B cell (primary cell): Measurements from ENCODE around the gene CLGN. TPM values are rescaled to one million over a fixed set of nuclear protein-coding genes. Genes with fewer than 3 reads are reported as not detected.
"Not testable (repeated sequence)": the region's sequence is repeated elsewhere in the genome, so short reads cannot be mapped to it uniquely, and the experiment has no call there.

Source experiments
- ATAC-seq: fragments of 200-7000 bp; cut with Tn5 transposase; one replicate; pipeline ENCODE4 v1.10.0; 2021; ENCODE audit warnings: low read depth, mild to moderate bottlenecking, moderate number of reproducible peaks, moderate library complexity
- CTCF ChIA-PET: fragments of 350-600 bp; sonication (Branson Sonifier 250); formaldehyde crosslinking; loops from one replicate; lab custom pipeline; 2021; ENCODE audit warnings: antibody characterized with exemption, inconsistent platforms; lab: Charles Lee
- POLR2A ChIA-PET: fragments of 350-600 bp; sonication (Branson Sonifier 250); formaldehyde crosslinking; loops from one replicate; lab custom pipeline; 2021; ENCODE audit warnings: antibody characterized with exemption; lab: Charles Lee
- DNase-seq: peaks from one replicate; pipeline ENCODE4 v3.0.0; 2013
- H2AFZ ChIP-seq: 2 replicates; pipeline ENCODE4 v1.6.1; 2012; ENCODE audit warnings: mild to moderate bottlenecking, low read depth, low read length; ENCODE audit not compliant: insufficient read depth, poor library complexity, severe bottlenecking
- H3K27ac ChIP-seq, 2 donors: 1 replicate in 1 of 2; 2 replicates in 1 of 2; pipeline ENCODE4 v1.5.1; 2012 to 2013; ENCODE audit warnings: low read length in 2 of 2, mild to moderate bottlenecking in 2 of 2, moderate library complexity in 1 of 2
- H3K27me3 ChIP-seq, 4 experiments: fragments of 200-600 bp in 1 of 4; sonication (generic) in 1 of 4; replicated peaks in 1 of 4; 1 replicate in 2 of 4; 2 replicates in 2 of 4; pipeline versions ENCODE4 v1.6.1 to v1.7.0; 2013 to 2016; ENCODE audit warnings: low read length in 3 of 4, mild to moderate bottlenecking in 2 of 4, mixed read lengths in 1 of 4, moderate library complexity in 1 of 4; ENCODE audit not compliant: insufficient read depth in 4 of 4, control insufficient read depth in 3 of 4; ENCODE audit errors: control extremely low read depth in 1 of 4
- H3K36me3 ChIP-seq, 2 experiments: replicated peaks in 1 of 2; 1 replicate in 1 of 2; 2 replicates in 1 of 2; pipeline versions ENCODE4 v1.6.1 to v1.7.1; 2013; ENCODE audit warnings: low read length in 1 of 2; ENCODE audit not compliant: insufficient read depth in 2 of 2, control insufficient read depth in 1 of 2; ENCODE audit errors: control extremely low read depth in 1 of 2, extremely low read depth in 1 of 2
- H3K4me1 ChIP-seq, 2 donors: fragments of 200-600 bp in 1 of 2; sonication (generic) in 1 of 2; 1 replicate in 1 of 2; 2 replicates in 1 of 2; pipeline versions ENCODE4 v1.5.1 to v1.6.1; 2013 to 2017; ENCODE audit warnings: low read length in 2 of 2; ENCODE audit not compliant: control insufficient read depth in 2 of 2, insufficient read depth in 2 of 2
- H3K4me2 ChIP-seq: replicated peaks from 2 replicates; pipeline ENCODE3; 2012; ENCODE audit warnings: mild to moderate bottlenecking, low read depth, low read length; ENCODE audit not compliant: poor library complexity, severe bottlenecking
- H3K4me3 ChIP-seq, 5 experiments: fragments of 200-600 bp in 1 of 5; sonication (generic) in 1 of 5; 1 replicate in 3 of 5; 2 replicates in 2 of 5; pipeline versions ENCODE4 v1.5.1 to v1.7.0; 2011 to 2016; ENCODE audit warnings: low read length in 4 of 5, mild to moderate bottlenecking in 4 of 5, low read depth in 2 of 5, control low read depth in 1 of 5, moderate library complexity in 1 of 5; ENCODE audit not compliant: insufficient read depth in 1 of 5; ENCODE audit errors: control extremely low read depth in 1 of 5, extremely low read depth in 1 of 5
- H3K79me2 ChIP-seq: fragments of 200-600 bp; sonication (generic); one replicate; pipeline ENCODE4 v1.6.0; 2016; ENCODE audit warnings: low read length; ENCODE audit not compliant: control insufficient read depth, insufficient read depth
- H3K9ac ChIP-seq: fragments of 200-600 bp; sonication (generic); 2 replicates; pipeline ENCODE4 v1.6.1; 2017; ENCODE audit warnings: mild to moderate bottlenecking, low read length, moderate library complexity
- H3K9me3 ChIP-seq, 3 donors: one replicate each; pipeline versions ENCODE4 v1.6.1 to v1.7.1; 2013; ENCODE audit warnings: low read length in 2 of 3; ENCODE audit not compliant: control insufficient read depth in 2 of 3, insufficient read depth in 1 of 3; ENCODE audit errors: control extremely low read depth in 1 of 3
- H4K20me1 ChIP-seq: 2 replicates; pipeline ENCODE4 v1.6.0; 2012; ENCODE audit warnings: mild to moderate bottlenecking, low read length; ENCODE audit not compliant: insufficient read depth, control insufficient read depth, poor library complexity, severe bottlenecking
- H3K27ac Mint-ChIP-seq: one replicate; pipeline ENCODE4 v1.8.0; 2021; ENCODE audit warnings: mixed read lengths
- H3K27me3 Mint-ChIP-seq: one replicate; pipeline ENCODE4 v1.8.0; 2021; ENCODE audit warnings: mixed read lengths
- H3K4me1 Mint-ChIP-seq: one replicate; pipeline ENCODE4 v1.8.0; 2021; ENCODE audit warnings: mixed read lengths
- H3K4me3 Mint-ChIP-seq: one replicate; pipeline ENCODE4 v1.8.0; 2021; ENCODE audit warnings: mixed read lengths
- H3K9me3 Mint-ChIP-seq: one replicate; pipeline ENCODE4 v1.8.0; 2022; ENCODE audit warnings: mixed read lengths; ENCODE audit not compliant: insufficient read depth
- EZH2 ChIP-seq: IDR thresholded peaks from 2 replicates; pipeline ENCODE4 v1.6.1; 2012; ENCODE audit warnings: borderline replicate concordance, low read depth, mild to moderate bottlenecking, moderate library complexity, low read length; ENCODE audit not compliant: insufficient read depth, poor library complexity, severe bottlenecking
- WGBS: methylation state at CpG from one replicate; pipeline ENCODE4 v1.1.5; 2013; ENCODE audit warnings: missing lambda C conversion rate; ENCODE audit not compliant: insufficient coverage; 5-methylcytosine and 5-hydroxymethylcytosine counted together
- intact Hi-C: fragments of 100-400 bp; cut with micrococcal nuclease; formaldehyde crosslinking; loops from one replicate; pipeline ENCODE4 v1.10.0; 2022
- polyA plus RNA-seq: library from polyadenylated mRNA; depleted of rRNA; stranded (reverse); fragments of >200 nt; gene quantifications from 2 replicates; pipeline ENCODE4 v1.2.3, GENCODE V29; 2012
- total RNA-seq, 2 donors: library from RNA; stranded (reverse); fragments of 120-200 nt in 1 of 2; gene quantifications; 1 replicate in 1 of 2; 2 replicates in 1 of 2; pipeline versions ENCODE4 v1.2.3 to v1.2.4, GENCODE V29; 2013 to 2022
- TF ChIP-seq, protein P1 (sequence below): fragments of 200-600 bp; IDR thresholded peaks from one replicate; pipeline ENCODE4 v1.8.0; 2022; ENCODE audit warnings: antibody characterized with exemption, mild to moderate bottlenecking

The CLGN gene
- total and polyA plus RNA-seq, 2 donors (not counting 1 experiment from before 2014, with no cell fraction given): not detected

DNA sequence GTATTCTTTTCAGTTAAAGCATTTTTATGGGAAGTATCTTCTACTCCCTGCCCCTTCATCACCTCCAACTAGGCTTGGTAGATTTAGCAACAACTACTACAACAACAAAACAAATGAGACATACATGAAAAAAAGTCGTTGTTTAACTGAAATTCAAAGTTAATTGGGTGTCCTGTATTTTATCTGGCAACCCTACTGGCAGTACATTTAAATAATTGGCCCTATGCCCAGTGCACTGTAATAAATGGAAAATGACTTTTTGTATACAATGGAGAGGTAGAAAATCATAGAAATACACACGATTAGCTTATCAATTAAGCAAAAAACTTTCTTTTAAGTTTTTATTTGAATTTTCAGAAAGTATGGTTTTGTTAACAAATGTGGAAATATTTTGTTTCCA lies 21.4 kb upstream of the CLGN start:
- intact Hi-C loops: no loop called here
- H3K9me3 Mint-ChIP-seq: no peaks in the 10 kb centered on the region
- no CpG with 5 or more reads among the region's 2 CpGs for WGBS
- Histone ChIP-seq H3K27ac (no peak overlapping the region), H3K4me2 (no peak overlapping the region), H2AFZ (no peak overlapping the region), H3K9me3 (no peaks in the 10 kb centered on the region), H3K4me3 (no peak overlapping the region), H3K79me2 (no peaks in the 10 kb centered on the region), H3K27me3 (peaks cover 0 to 17% (median 0%) of the 10 kb centered on the region in 4 experiments), H3K9ac (no peak overlapping the region), H3K4me1 (no peaks in the 10 kb centered on the region), H4K20me1 (no peaks in the 10 kb centered on the region), H3K36me3 (no peaks in the 10 kb centered on the region)
- TF ChIP-seq, protein P1, sequence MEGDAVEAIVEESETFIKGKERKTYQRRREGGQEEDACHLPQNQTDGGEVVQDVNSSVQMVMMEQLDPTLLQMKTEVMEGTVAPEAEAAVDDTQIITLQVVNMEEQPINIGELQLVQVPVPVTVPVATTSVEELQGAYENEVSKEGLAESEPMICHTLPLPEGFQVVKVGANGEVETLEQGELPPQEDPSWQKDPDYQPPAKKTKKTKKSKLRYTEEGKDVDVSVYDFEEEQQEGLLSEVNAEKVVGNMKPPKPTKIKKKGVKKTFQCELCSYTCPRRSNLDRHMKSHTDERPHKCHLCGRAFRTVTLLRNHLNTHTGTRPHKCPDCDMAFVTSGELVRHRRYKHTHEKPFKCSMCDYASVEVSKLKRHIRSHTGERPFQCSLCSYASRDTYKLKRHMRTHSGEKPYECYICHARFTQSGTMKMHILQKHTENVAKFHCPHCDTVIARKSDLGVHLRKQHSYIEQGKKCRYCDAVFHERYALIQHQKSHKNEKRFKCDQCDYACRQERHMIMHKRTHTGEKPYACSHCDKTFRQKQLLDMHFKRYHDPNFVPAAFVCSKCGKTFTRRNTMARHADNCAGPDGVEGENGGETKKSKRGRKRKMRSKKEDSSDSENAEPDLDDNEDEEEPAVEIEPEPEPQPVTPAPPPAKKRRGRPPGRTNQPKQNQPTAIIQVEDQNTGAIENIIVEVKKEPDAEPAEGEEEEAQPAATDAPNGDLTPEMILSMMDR: no peak
- TF ChIP-seq EZH2: no peak
- H3K4me3 Mint-ChIP-seq: no peak overlapping the region
- CTCF ChIA-PET: no interaction called here
- ATAC-seq (no peak), DNase-seq (no peak)
- POLR2A ChIA-PET: no interaction called here
- H3K27me3 Mint-ChIP-seq: peaks cover 41% of the 10 kb centered on the region
- H3K4me1 Mint-ChIP-seq: no peaks in the 10 kb centered on the region
- H3K27ac Mint-ChIP-seq: no peak overlapping the region

DNA sequence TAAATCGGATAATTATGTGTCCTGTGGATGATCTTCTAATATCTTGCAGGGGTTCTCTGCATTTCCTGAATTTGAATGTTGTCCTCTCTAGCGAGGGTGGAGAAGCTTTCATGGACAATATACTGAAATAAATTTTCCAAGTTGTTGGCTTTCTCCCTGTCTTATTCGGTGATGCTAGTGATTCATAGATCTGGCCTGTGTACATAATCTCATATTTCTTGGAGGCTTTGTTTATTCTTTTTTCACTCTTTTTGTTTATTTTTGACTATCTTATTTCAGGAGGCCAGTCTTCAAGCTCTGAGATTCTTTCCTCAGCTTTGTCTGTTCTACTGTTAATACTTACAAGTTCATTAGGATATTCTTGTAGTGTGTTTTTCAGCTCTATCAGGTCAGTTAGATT lies 20.7 kb upstream of the CLGN start:
- TF ChIP-seq, protein P1: no peak
- TF ChIP-seq EZH2: no peak
- H3K27me3 ChIP-seq: peaks cover 0 to 15% (median 0%) of the 10 kb centered on the region in 4 experiments
- H3K9me3 ChIP-seq: no peaks in the 10 kb centered on the region
- WGBS: no CpG with 5 or more reads among the region's 3 CpGs
- no peak overlapping the region for H2AFZ ChIP-seq
- H3K4me2 ChIP-seq: no peak overlapping the region
- Mint-ChIP-seq H3K4me3 (no peak overlapping the region), H3K27ac (no peak overlapping the region), H3K9me3 (no peaks in the 10 kb centered on the region), H3K4me1 (no peaks in the 10 kb centered on the region), H3K27me3 (peaks cover 38% of the 10 kb centered on the region)
- H4K20me1 ChIP-seq: no peaks in the 10 kb centered on the region
- intact Hi-C loops: no loop called here
- no peaks in the 10 kb centered on the region for H3K36me3 ChIP-seq
- POLR2A ChIA-PET: no interaction called here
- no peak for DNase-seq
- H3K27ac ChIP-seq: no peak overlapping the region
- H3K4me1 ChIP-seq: no peaks in the 10 kb centered on the region
- CTCF ChIA-PET: no interaction called here
- no peak overlapping the region for H3K4me3 ChIP-seq
- no peak for ATAC-seq
- H3K79me2 ChIP-seq: no peaks in the 10 kb centered on the region
- H3K9ac ChIP-seq: no peak overlapping the region

DNA sequence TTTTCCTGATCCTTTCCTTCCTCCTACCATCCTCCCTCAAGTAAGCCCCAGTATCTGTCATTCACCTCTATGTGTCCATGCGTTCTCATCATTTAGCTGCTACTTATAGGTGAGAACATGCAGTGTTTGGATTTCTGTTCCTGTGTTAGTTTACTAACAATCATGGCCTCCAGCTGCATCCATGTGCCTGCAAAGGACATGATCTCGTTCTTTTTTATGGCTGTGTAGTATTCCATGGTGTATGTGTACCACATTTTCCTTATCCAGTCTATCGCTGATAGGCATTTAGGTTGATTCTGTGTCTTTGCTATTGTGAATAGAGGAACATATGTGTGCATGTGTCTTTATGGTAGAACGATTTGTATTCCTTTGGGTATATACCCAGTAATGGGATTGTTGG lies 16.9 kb upstream of the CLGN start:
- H4K20me1 ChIP-seq, H3K4me2 ChIP-seq, H3K27ac ChIP-seq, H3K4me3 Mint-ChIP-seq, H3K9me3 ChIP-seq, intact Hi-C loops, H3K36me3 ChIP-seq, H3K9ac ChIP-seq, CTCF ChIA-PET, H3K4me3 ChIP-seq, H3K79me2 ChIP-seq, H3K27ac Mint-ChIP-seq, ATAC-seq, POLR2A ChIA-PET, H3K9me3 Mint-ChIP-seq, H3K4me1 ChIP-seq, H3K27me3 ChIP-seq, H3K4me1 Mint-ChIP-seq, H2AFZ ChIP-seq, DNase-seq: not testable (repeated sequence)
- WGBS: 100% methylated on average over 1 of the region's 4 CpGs
- peaks cover 31% of the 10 kb centered on the region for H3K27me3 Mint-ChIP-seq
